ENCODE data around the gene PTCD3.
A peak's percentile ranks its signal among the peaks of the same experiment; 100 is the strongest.

Gene PTCD3

DNA sequence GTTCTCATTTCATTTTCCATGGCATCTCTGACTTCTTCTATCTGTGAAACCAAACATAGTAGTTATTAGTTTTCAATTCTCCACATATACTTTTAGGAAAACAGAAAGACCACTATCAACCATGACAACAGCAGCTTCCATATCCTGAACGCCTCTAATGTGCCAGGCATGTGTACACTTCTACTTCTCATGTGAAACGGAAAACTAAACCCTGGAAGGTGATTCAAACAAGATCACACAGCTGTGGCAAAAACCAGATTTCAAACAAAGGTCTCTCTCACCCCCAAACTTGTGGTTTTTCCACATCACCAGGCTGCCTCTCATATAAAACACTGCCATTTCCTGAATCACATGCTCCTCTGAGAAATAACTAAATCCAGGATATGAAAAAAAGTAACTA, 41.8 kb downstream of the PTCD3 start:
- no peak for DNase-seq

DNA sequence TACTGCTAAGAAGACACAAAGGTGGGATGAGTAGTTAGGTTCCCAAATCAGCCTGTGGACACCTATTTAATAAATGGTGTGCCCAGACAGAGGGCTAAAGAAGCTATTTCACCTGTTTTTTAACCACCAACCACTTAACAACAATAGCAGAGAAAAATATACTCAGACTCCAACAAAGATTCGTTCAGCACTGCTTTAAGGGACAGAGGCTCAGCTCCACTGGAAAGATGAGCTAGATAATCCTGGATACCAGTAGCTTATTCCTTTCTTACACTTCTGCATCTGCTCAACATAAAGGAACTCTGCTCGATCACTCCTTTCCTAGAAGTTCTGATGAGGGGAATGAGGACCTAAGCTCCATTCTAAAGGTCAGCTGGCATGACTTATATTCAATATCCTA, 44.5 kb downstream of the PTCD3 start:
- DNase-seq, result no peak

DNA sequence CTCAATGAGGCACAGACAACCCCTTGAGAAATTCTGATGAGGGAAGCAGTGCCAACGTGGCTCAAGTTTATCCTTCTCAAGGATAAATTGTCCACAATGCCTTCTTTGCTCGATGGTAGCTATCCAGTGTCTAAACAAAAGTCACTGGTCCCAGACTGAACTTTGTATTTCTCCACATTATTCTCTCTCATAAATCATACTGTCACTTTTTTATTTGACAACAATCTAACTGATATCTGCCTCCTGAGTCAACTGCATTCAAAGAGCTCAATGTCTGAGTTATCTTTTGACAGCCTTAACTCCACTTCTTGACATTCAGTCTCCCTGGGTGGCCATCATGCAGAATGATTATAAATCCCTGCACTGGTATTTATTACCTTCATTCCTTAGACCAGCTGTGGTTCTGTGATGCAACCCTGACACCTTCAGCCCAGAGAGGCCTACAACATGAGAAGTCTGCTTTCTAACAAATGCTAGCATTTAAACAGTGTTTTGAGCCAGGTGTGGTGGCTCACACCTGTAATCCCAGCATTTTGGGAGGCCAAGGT, 51.0 kb downstream of the PTCD3 start:
- no peak for DNase-seq

DNA sequence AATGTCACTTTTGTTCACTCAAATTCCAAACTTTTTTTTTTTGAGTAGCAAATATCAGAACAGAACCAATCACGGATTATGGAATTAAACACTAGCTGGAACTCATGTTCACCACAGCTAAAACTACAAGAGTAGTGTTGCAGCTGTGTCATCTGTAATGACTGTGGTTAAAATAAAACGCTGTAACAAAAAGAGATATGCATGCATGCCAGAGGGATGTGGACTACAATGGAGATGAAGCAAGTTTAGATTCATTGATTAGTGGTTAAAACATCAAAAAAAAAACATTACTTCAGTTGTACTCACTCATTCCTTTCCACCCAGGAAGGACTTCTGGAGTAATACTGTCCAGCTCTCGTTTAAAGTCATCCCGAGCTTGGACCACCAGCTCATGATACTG, 52.3 kb downstream of the PTCD3 start:
- DNase-seq, result no peak

DNA sequence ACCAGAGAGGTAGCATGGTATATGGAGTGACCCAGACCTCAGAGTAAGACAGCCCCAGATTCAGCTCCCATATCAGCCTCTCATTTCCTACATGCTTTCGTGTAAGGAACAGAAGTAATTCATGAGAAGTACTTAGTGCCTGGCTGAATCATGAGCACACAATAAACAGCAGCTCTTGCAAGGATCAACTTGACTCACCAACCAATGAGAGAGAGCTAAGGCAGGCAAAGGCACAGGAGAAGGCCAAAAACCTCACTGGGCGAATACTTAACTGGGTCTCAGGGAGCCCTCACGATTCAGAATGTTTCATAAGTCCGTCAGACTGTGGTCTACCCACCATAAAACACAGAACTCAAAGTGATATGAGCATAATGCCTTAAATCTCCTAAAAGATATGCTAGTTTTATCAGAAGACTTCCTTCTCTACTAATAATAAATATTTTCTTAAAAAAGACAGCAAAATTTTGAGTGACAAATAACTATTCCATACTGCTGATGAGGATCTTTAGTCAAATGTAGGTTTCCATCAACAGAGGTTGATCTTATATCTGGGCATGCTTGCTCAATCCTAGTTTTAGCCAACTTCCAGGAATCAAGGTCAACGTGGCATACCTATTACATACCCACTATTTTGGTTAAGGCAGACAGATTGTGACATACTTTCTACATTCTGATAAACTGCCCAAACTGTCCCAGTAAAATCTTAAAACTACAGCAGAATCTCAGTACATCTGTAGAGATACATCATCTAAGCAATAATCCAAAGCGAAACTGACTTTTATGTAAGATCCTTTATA, 54.3 kb downstream of the PTCD3 start:
- DNase-seq, result no peak

DNA sequence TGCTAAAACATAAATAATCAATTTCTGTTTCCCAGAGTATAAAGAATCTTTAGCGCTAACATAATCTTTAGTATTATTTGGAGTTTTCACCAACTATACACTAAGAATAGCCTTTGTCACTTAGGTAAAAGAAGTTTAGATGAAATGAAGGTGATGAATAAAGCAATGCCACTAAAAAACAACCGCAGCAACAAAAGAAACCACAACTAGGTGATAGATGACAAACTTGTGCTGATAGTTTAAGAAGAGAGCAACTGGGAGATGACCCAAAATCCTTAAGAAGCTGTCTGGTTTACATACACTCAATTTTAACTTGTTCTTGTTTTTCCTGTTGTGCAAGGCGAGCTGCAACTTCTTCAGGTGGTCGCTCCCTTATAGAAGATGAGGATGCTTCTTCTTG, 64.4 kb downstream of the PTCD3 start:
- DNase-seq, result no peak

DNA sequence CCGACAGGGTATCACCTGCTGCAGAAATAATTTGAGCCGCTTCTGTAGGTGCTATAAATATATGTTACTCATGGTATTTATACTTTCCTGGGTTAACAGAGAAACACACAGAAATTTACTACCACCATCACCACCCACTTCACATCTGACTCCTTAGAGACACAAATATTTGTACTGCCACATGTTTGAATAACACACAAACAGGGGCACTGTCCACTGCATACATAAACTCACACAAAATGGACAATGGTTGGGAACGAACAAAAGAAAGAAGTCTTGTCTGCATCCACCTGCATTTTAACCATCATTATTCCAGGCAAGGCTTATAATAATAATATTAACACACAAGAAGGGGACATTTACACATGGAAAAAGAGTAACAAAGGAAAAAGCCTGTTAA, 65.3 kb downstream of the PTCD3 start:
- DNase-seq, result peak in 1 of 2 experiments; percentile 35

DNA sequence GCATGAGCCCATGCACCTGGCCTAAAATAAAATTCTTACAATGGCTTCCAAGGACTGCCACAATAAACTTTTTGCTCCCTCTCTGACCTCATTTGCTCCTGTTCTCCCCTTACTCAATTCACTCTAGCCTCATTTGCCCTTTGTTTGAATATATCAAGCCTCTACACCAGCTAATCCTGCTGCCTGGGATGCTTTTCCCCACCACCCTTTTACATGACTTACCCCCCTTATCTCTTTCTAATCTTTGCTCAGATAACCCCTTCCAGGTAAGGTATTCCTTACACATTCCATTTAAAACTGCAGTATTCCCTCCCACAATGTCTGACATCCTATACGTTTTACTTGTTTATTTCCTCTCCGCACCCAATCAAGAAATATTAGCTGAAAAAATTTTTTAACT, 66.6 kb downstream of the PTCD3 start:
- DNase-seq, result no peak

DNA sequence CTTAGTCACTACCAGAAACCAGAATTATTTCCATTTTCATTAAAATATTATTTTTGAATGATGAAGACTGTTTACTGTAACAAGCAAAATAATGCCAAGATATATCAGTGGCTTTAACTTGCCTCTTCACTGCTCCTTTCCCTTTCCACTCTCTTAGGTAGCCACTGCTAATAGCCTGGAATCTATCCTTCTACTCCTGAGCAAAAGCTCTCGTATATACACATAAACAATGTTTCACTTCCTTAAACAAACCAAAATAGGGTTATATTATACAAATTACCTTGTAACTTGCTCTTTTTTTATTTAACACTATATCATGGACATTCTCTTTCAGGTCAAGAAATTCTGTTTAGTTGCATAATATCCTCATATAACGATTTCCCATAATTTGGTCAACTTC, 68.4 kb downstream of the PTCD3 start:
- DNase-seq, result no peak

DNA sequence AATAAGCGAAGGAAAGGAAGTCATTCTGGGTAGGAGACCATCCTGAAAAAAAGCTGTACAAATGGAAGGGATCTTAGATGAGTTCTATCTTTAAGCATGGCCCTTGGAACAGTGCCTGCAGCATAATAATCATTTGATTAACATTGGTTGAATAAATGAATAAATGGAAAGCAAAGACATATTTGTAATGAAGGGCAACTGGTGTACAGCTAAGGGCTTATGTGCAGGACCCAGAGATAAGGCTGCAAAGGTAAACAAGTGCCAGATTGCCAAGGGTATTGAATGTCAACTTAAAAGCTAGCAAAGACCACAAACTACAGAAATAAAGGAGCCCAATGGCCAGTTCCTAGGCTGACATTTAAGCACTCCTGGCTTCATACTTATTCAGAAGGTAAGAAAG, 69.8 kb downstream of the PTCD3 start:
- DNase-seq, result no peak

DNA sequence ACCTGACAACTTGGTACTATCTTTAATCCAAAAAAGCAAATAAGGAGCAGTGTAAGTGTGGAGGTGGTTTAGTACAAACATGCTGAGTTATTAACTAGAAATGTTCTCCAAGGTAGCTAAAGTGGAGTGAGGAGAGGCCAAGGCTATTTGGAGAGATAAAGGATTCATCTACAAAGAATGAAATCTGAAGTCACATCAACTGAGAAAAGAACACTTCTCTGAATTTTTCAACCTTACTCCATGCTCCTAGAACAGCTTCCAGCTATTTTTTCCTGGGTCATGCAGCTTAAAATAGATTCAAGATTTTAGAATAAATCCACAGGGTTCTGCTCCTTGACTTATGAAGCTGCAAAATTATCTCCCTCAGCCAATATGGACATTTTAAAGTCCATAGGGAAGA, 70.6 kb downstream of the PTCD3 start:
- no peak for DNase-seq

DNA sequence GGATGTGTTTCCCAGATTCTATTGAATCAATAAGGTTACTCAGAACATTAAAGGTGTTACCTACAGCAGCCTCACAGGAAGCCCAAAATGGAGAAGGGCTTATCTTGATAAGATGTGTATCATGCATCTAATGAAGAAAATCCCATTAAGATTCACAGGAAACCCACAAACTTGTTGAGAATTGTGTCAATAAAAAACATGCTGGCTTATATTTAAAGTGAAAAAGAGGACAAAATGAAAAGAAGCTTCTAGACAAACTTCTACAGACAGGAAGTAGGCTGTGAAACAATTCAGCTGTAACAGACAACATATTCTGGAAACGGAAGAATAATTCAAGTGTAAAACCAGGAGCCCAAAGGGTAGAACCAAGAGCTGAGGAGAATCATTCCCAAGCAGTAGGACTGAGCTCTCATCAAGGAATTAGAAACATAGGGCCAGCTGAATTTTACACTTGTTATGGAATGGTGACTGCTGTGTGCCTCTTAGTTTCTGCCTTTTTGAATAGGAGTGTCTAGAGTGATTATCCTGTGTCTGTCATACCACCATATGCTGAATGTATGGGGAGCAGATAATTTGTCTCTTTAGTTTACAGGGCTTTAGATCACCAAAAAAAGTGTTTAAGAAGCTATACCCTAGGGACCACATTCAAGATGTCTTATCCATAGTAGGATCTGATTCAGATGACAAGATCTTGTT, 79.6 kb downstream of the PTCD3 start:
- DNase-seq, result no peak

DNA sequence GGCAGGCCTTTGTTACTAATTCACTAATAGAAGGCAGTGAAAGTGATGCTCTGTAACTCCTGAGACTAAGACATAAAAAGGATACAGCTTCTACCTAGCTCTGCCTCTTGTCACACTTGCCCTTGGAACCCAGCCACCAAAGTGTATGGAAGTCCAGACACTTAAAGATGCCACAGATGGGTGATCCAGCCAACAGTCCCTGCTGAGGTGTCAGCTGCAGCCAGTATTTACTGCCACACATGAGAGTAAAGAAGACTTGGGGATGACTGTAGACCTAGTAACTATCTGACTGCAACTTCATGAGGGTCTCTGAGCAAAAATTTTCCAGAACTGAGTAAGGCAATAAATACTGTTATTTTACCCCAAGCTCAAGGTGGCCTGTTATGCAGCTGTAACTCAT, 80.4 kb downstream of the PTCD3 start:
- no peak for DNase-seq

DNA sequence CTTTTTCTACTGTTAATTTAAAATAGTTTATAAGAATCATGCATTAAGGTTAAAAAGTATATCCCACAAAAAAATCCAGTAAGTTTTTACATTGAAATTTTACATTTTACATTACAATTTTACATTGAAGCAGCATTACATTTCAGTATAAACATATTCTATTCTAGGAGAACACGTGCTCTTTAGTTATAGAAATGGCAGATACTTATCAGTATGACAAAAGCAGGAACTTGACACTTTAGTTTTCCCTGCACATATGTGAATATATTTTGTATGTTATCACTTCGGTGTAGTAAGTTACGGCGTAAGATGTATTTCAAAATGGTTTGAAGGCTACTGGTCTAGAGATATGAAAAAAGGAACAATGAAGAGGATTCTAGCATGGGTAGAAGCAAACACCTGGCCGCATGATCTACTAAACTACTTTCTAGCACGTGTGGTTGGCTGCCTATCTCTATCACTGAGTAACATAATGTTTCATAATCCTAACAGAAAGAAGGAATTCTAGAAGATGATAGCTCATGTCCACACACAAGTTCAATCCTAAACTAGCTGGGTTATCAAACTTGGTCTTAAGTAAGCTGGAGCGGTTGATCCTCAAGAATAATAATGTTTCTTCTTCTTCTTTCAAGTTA, 83.9 kb downstream of the PTCD3 start:
- no peak for DNase-seq

Data from NCI-H1930 (cell line).